PC-9 (cell line): ENCODE results near the gene NDRG2.

Experiments used
- CTCF ChIP-seq: fragments of 200-600 bp; sonication (generic); conservative IDR thresholded peaks from 2 replicates; pipeline ENCODE4 v1.6.1; 2017; ENCODE audit warnings: mixed run types, antibody characterized with exemption, mild to moderate bottlenecking, moderate library complexity
- EZH2 ChIP-seq: fragments of 200-600 bp; sonication (generic); IDR thresholded peaks from 2 replicates; pipeline ENCODE4 v1.8.0; 2017; ENCODE audit warnings: antibody characterized with exemption, low read depth

GRCh38 chr14:20982646-20983369, 42.1 kb downstream of the NDRG2 start:
- TF ChIP-seq EZH2, result no peak
- no peak for TF ChIP-seq CTCF
